CD4-positive, alpha-beta T cell treated with Interleukin-6 for 4 hours (primary cell): ENCODE results near the gene TM4SF5.

ENCODE experiments used
- DNase-seq: peaks from one replicate; pipeline ENCODE4 v3.0.0-alpha.2; 2020; ENCODE audit warnings: mixed read lengths

Gene TM4SF5

GRCh38 chr17:4748686-4749085, 23.0 kb upstream of the TM4SF5 start:
- no peak for DNase-seq

GRCh38 chr17:4750606-4751005, 21.1 kb upstream of the TM4SF5 start:
- no peak for DNase-seq

- DNase-seq: no peak
Observed at GRCh38 chr17:4751932-4752331, 19.8 kb upstream of the TM4SF5 start.

GRCh38 chr17:4753392-4753791, 18.3 kb upstream of the TM4SF5 start:
- DNase-seq: no peak

GRCh38 chr17:4759776-4760236, 11.9 kb upstream of the TM4SF5 start:
- DNase-seq: no peak

GRCh38 chr17:4764595-4764994, 7.1 kb upstream of the TM4SF5 start:
- no peak for DNase-seq

- no peak for DNase-seq
Observed at GRCh38 chr17:4766201-4766600, 5.5 kb upstream of the TM4SF5 start.

GRCh38 chr17:4766723-4767122, 5.0 kb upstream of the TM4SF5 start:
- no peak for DNase-seq

GRCh38 chr17:4768298-4768697, 3.4 kb upstream of the TM4SF5 start:
- DNase-seq: no peak

GRCh38 chr17:4769628-4770027, 2.1 kb upstream of the TM4SF5 start:
- DNase-seq: no peak

GRCh38 chr17:4772235-4772613, 538 bp downstream of the TM4SF5 start:
- DNase-seq: no peak

GRCh38 chr17:4777969-4778760, 6.5 kb downstream of the TM4SF5 start:
- no peak for DNase-seq

- DNase-seq: no peak
Observed at GRCh38 chr17:4780325-4780955, 8.8 kb downstream of the TM4SF5 start.

GRCh38 chr17:4782652-4783051, 11.0 kb downstream of the TM4SF5 start:
- peak; percentile 33 for DNase-seq

- peak; percentile 13 for DNase-seq
Observed at GRCh38 chr17:4785311-4786105, 13.8 kb downstream of the TM4SF5 start.

- no peak for DNase-seq
Observed at GRCh38 chr17:4786106-4786511, 14.4 kb downstream of the TM4SF5 start, which contains the start of gene VMO1. Gene VMO1, minus strand, starts transcription at chr17:4786364. Its CDS starts 12 bp downstream, at chr17:4786352.

- DNase-seq: no peak
Observed at GRCh38 chr17:4786516-4786915, 14.8 kb downstream of the TM4SF5 start.

- no peak for DNase-seq
Observed at GRCh38 chr17:4788159-4788806, 16.6 kb downstream of the TM4SF5 start.

GRCh38 chr17:4788807-4789700, 17.4 kb downstream of the TM4SF5 start, which contains the start of gene GLTPD2:
Gene GLTPD2, plus strand, starts transcription at chr17:4788964. Its CDS starts 48 bp downstream, at chr17:4789012.
- no peak for DNase-seq

GRCh38 chr17:4789701-4789950, 17.9 kb downstream of the TM4SF5 start:
- DNase-seq: no peak

- DNase-seq: peak; percentile 87
Observed at GRCh38 chr17:4789951-4790704, 18.4 kb downstream of the TM4SF5 start.
